Measurements from ENCODE around the gene PGLYRP2. TPM values are rescaled to one million over a fixed set of nuclear protein-coding genes. Genes with fewer than 3 reads are reported as not detected.

PGLYRP2 gene
- total and polyA plus RNA-seq, 7 experiments from 2014 or later = 0.21 to 0.65 (median 0.49) TPM; not detected in 2

GRCh38 chr19:15439821-15440641 is 39.3 kb downstream of the PGLYRP2 start:
- ChIA-PET POLR2A (no interaction called here), CTCF (interaction anchor here (1.5 kb wide), 1 partner anchor 21 kb away, joined by 3 read pairs; no protein-coding TSS in a partner anchor)
- Mint-ChIP-seq H3K27me3 (no peaks in the 10 kb centered on the region), H3K36me3 (no peaks in the 10 kb centered on the region), H3K4me3 (no peak overlapping the region), H3K4me1 (peaks cover 0 to 4% (median 0%) of the 10 kb centered on the region in 7 donors), H3K9me3 (peaks cover 0 to 2% (median 0%) of the 10 kb centered on the region in 11 donors), H3K27ac (no peak overlapping the region)
- Histone ChIP-seq H3K27me3 (ENCODE audit: control insufficient read depth in 2 of 2, insufficient read depth in 2 of 2, low read length in 2 of 2) (no peaks in the 10 kb centered on the region), H3K4me1 (ENCODE audit: control insufficient read depth in 2 of 2, insufficient read depth in 2 of 2, low read length in 2 of 2) (no peaks in the 10 kb centered on the region), H3K36me3 (ENCODE audit: control insufficient read depth in 2 of 3, insufficient read depth in 3 of 3, low read length in 3 of 3) (no peaks in the 10 kb centered on the region), H3K27ac (ENCODE audit: low read depth, low read length) (no peak overlapping the region), H3K4me3 (ENCODE audit: low read length) (no peak overlapping the region), H3K9me3 (ENCODE audit: control insufficient read depth in 2 of 3, low read length in 3 of 3) (no peaks in the 10 kb centered on the region)
- intact Hi-C loops (cut with micrococcal nuclease) = no loop called here
- ATAC-seq = no peak
- no peak for DNase-seq

GRCh38 chr19:15439078-15439799 is 40.1 kb downstream of the PGLYRP2 start:
- Histone ChIP-seq H3K4me3 (ENCODE audit: low read length) (no peak overlapping the region), H3K9me3 (ENCODE audit: control insufficient read depth in 2 of 3, low read length in 3 of 3) (no peaks in the 10 kb centered on the region), H3K36me3 (ENCODE audit: control insufficient read depth in 2 of 3, insufficient read depth in 3 of 3, low read length in 3 of 3) (no peaks in the 10 kb centered on the region), H3K4me1 (ENCODE audit: control insufficient read depth in 2 of 2, insufficient read depth in 2 of 2, low read length in 2 of 2) (no peaks in the 10 kb centered on the region), H3K27me3 (ENCODE audit: control insufficient read depth in 2 of 2, insufficient read depth in 2 of 2, low read length in 2 of 2) (no peaks in the 10 kb centered on the region), H3K27ac (ENCODE audit: low read depth, low read length) (no peak overlapping the region)
- Mint-ChIP-seq H3K4me1 (peaks cover 0 to 4% (median 0%) of the 10 kb centered on the region in 7 donors), H3K27ac (peak overlapping the region in 1 of 9 donors; percentile 25), H3K36me3 (no peaks in the 10 kb centered on the region), H3K9me3 (peaks cover 0 to 2% (median 0%) of the 10 kb centered on the region in 11 donors), H3K4me3 (no peak overlapping the region), H3K27me3 (no peaks in the 10 kb centered on the region)
- CTCF ChIA-PET = interaction anchor here (1.5 kb wide), 1 partner anchor 20 kb away, joined by 3 read pairs; no protein-coding TSS in a partner anchor
- intact Hi-C loops (cut with micrococcal nuclease) = no loop called here
- DNase-seq (no peak), ATAC-seq (no peak)
- POLR2A ChIA-PET = interaction anchor here (1.0 kb wide), 1 partner anchor 20 kb away, joined by 3 read pairs; the partner anchor contains the start of gene AKAP8L

GRCh38 chr19:15438577-15438976 is 40.7 kb downstream of the PGLYRP2 start:
- no peak overlapping the region for H3K27ac Mint-ChIP-seq
- no peak overlapping the region for H3K4me3 Mint-ChIP-seq
- no peaks in the 10 kb centered on the region for H3K36me3 ChIP-seq (ENCODE audit: control insufficient read depth in 2 of 3, insufficient read depth in 3 of 3, low read length in 3 of 3)
- no peaks in the 10 kb centered on the region for H3K27me3 Mint-ChIP-seq
- intact Hi-C loops (cut with micrococcal nuclease) = no loop called here
- peaks cover 0 to 2% (median 0%) of the 10 kb centered on the region in 11 donors for H3K9me3 Mint-ChIP-seq
- no peaks in the 10 kb centered on the region for H3K36me3 Mint-ChIP-seq
- ChIA-PET POLR2A (interaction anchor here (1.0 kb wide), 1 partner anchor 20 kb away, joined by 3 read pairs; the partner anchor contains the start of gene AKAP8L), CTCF (interaction anchor here (1.5 kb wide), 1 partner anchor 19 kb away, joined by 3 read pairs; no protein-coding TSS in a partner anchor)
- H3K4me1 ChIP-seq (ENCODE audit: control insufficient read depth in 2 of 2, insufficient read depth in 2 of 2, low read length in 2 of 2) = peaks cover 0 to 1% of the 10 kb centered on the region in 2 donors
- no peak for DNase-seq
- H3K4me3 ChIP-seq (ENCODE audit: low read length) = no peak overlapping the region
- no peak for ATAC-seq
- no peaks in the 10 kb centered on the region for H3K27me3 ChIP-seq (ENCODE audit: control insufficient read depth in 2 of 2, insufficient read depth in 2 of 2, low read length in 2 of 2)
- H3K27ac ChIP-seq (ENCODE audit: low read depth, low read length) = no peak overlapping the region
- peaks cover under 1 to 6% (median under 1%) of the 10 kb centered on the region in 7 donors for H3K4me1 Mint-ChIP-seq
- H3K9me3 ChIP-seq (ENCODE audit: control insufficient read depth in 2 of 3, low read length in 3 of 3) = no peaks in the 10 kb centered on the region

GRCh38 chr19:15438124-15438496 is 41.2 kb downstream of the PGLYRP2 start:
- no peak overlapping the region for H3K4me3 ChIP-seq (ENCODE audit: low read length)
- Mint-ChIP-seq H3K9me3 (peaks cover 0 to 2% (median 0%) of the 10 kb centered on the region in 11 donors), H3K4me1 (peaks cover 5 to 10% (median 6%) of the 10 kb centered on the region in 7 donors), H3K27ac (no peak overlapping the region), H3K36me3 (no peaks in the 10 kb centered on the region), H3K27me3 (peaks cover 0 to under 1% (median 0%) of the 10 kb centered on the region in 5 donors), H3K4me3 (no peak overlapping the region)
- H3K27me3 ChIP-seq (ENCODE audit: control insufficient read depth in 2 of 2, insufficient read depth in 2 of 2, low read length in 2 of 2) = no peaks in the 10 kb centered on the region
- DNase-seq (no peak), ATAC-seq (no peak)
- no peak overlapping the region for H3K27ac ChIP-seq (ENCODE audit: low read depth, low read length)
- ChIA-PET POLR2A (no interaction called here), CTCF (interaction anchor here (1.5 kb wide), 1 partner anchor 19 kb away, joined by 3 read pairs; no protein-coding TSS in a partner anchor)
- H3K9me3 ChIP-seq (ENCODE audit: control insufficient read depth in 2 of 3, low read length in 3 of 3) = no peaks in the 10 kb centered on the region
- no peaks in the 10 kb centered on the region for H3K36me3 ChIP-seq (ENCODE audit: control insufficient read depth in 2 of 3, insufficient read depth in 3 of 3, low read length in 3 of 3)
- intact Hi-C loops (cut with micrococcal nuclease) = no loop called here
- H3K4me1 ChIP-seq (ENCODE audit: control insufficient read depth in 2 of 2, insufficient read depth in 2 of 2, low read length in 2 of 2) = peaks cover 0 to 5% of the 10 kb centered on the region in 2 donors

GRCh38 chr19:15437355-15438123 is 41.8 kb downstream of the PGLYRP2 start:
- no peak for DNase-seq
- Histone ChIP-seq H3K27ac (ENCODE audit: low read depth, low read length) (no peak overlapping the region), H3K4me3 (ENCODE audit: low read length) (no peak overlapping the region), H3K27me3 (ENCODE audit: control insufficient read depth in 2 of 2, insufficient read depth in 2 of 2, low read length in 2 of 2) (no peaks in the 10 kb centered on the region), H3K9me3 (ENCODE audit: control insufficient read depth in 2 of 3, low read length in 3 of 3) (no peaks in the 10 kb centered on the region), H3K4me1 (ENCODE audit: control insufficient read depth in 2 of 2, insufficient read depth in 2 of 2, low read length in 2 of 2) (peaks cover 0 to 5% of the 10 kb centered on the region in 2 donors), H3K36me3 (ENCODE audit: control insufficient read depth in 2 of 3, insufficient read depth in 3 of 3, low read length in 3 of 3) (no peaks in the 10 kb centered on the region)
- H3K27ac Mint-ChIP-seq = peak overlapping the region in 1 of 9 donors; percentile 41
- H3K36me3 Mint-ChIP-seq = no peaks in the 10 kb centered on the region
- ChIA-PET POLR2A (interaction anchor here (0.6 to 0.9 kb wide), 2 partner anchors 18 to 114 kb away, joined by 4 to 8 read pairs; partner anchors contain the start of gene AKAP8L), CTCF (interaction anchor here (0.8 to 1.0 kb wide), 2 partner anchors 18 to 114 kb away, joined by 3 read pairs; partner anchors contain the start of gene AKAP8L)
- peak overlapping the region in 1 of 10 donors; percentile 51 for H3K4me3 Mint-ChIP-seq
- peaks cover 5 to 13% (median 9%) of the 10 kb centered on the region in 7 donors for H3K4me1 Mint-ChIP-seq
- peaks cover 0 to 2% (median 0%) of the 10 kb centered on the region in 11 donors for H3K9me3 Mint-ChIP-seq
- ATAC-seq = no peak
- peaks cover 0 to 2% (median 0%) of the 10 kb centered on the region in 5 donors for H3K27me3 Mint-ChIP-seq
- intact Hi-C loops (cut with micrococcal nuclease) = no loop called here

GRCh38 chr19:15436826-15437110 is 42.5 kb downstream of the PGLYRP2 start:
- no peak overlapping the region for H3K27ac ChIP-seq (ENCODE audit: low read depth, low read length)
- CTCF ChIA-PET = interaction anchor here (0.8 to 1.0 kb wide), 2 partner anchors 18 to 115 kb away, joined by 3 read pairs; partner anchors contain the start of gene AKAP8L
- H3K4me1 Mint-ChIP-seq = peaks cover 8 to 16% (median 11%) of the 10 kb centered on the region in 7 donors
- peaks cover 0 to 2% (median 0%) of the 10 kb centered on the region in 11 donors for H3K9me3 Mint-ChIP-seq
- no peaks in the 10 kb centered on the region for H3K36me3 ChIP-seq (ENCODE audit: control insufficient read depth in 2 of 3, insufficient read depth in 3 of 3, low read length in 3 of 3)
- H3K27ac Mint-ChIP-seq = no peak overlapping the region
- peaks cover 0 to 3% (median 0%) of the 10 kb centered on the region in 5 donors for H3K36me3 Mint-ChIP-seq
- H3K4me3 Mint-ChIP-seq = no peak overlapping the region
- no peaks in the 10 kb centered on the region for H3K9me3 ChIP-seq (ENCODE audit: control insufficient read depth in 2 of 3, low read length in 3 of 3)
- DNase-seq = no peak
- H3K4me3 ChIP-seq (ENCODE audit: low read length) = no peak overlapping the region
- ATAC-seq = no peak
- POLR2A ChIA-PET = interaction anchor here (0.9 to 2.4 kb wide), 2 partner anchors 14 to 18 kb away, joined by 8 to 12 read pairs; partner anchors contain the start of genes AKAP8L and WIZ
- peaks cover 0 to 2% (median 0%) of the 10 kb centered on the region in 5 donors for H3K27me3 Mint-ChIP-seq
- intact Hi-C loops (cut with micrococcal nuclease) = no loop called here
- peaks cover 1 to 8% of the 10 kb centered on the region in 2 donors for H3K4me1 ChIP-seq (ENCODE audit: control insufficient read depth in 2 of 2, insufficient read depth in 2 of 2, low read length in 2 of 2)
- H3K27me3 ChIP-seq (ENCODE audit: control insufficient read depth in 2 of 2, insufficient read depth in 2 of 2, low read length in 2 of 2) = no peaks in the 10 kb centered on the region

All from naive thymus-derived CD4-positive, alpha-beta T cell (primary cell).